Parathyroid adenoma (tissue), 2 donors: ENCODE data around the gene BAZ1B.

ENCODE experiments used
- H2AFZ ChIP-seq: fragments of 300-600 bp; sonication (generic); one replicate; pipeline ENCODE4 v1.7.0; 2017; ENCODE audit warnings: antibody characterized with exemption, mild to moderate bottlenecking
- H3K27ac ChIP-seq: fragments of 300-600 bp; sonication (generic); one replicate; pipeline ENCODE4 v1.7.0; 2017
- H3K27me3 ChIP-seq: fragments of 300-600 bp; sonication (generic); one replicate; pipeline ENCODE4 v1.7.0; 2017; ENCODE audit warnings: low read length; ENCODE audit not compliant: control insufficient read depth, insufficient read depth
- H3K36me3 ChIP-seq: fragments of 300-600 bp; sonication (generic); one replicate; pipeline ENCODE4 v1.7.0; 2017; ENCODE audit warnings: low read length; ENCODE audit not compliant: control insufficient read depth, insufficient read depth
- H3K4me1 ChIP-seq: fragments of 300-600 bp; sonication (generic); one replicate; pipeline ENCODE4 v1.7.0; 2017; ENCODE audit warnings: control low read depth
- H3K4me2 ChIP-seq: fragments of 300-600 bp; sonication (generic); one replicate; pipeline ENCODE4 v1.7.0; 2017; ENCODE audit warnings: low read length
- H3K4me3 ChIP-seq: fragments of 300-600 bp; sonication (generic); one replicate; pipeline ENCODE4 v1.7.0; 2017; ENCODE audit warnings: low read depth, low read length
- H3K79me2 ChIP-seq: fragments of 300-600 bp; sonication (generic); one replicate; pipeline ENCODE4 v1.7.0; 2017; ENCODE audit warnings: control low read depth
- H3K9ac ChIP-seq: fragments of 300-600 bp; sonication (generic); one replicate; pipeline ENCODE4 v1.7.0; 2017; ENCODE audit warnings: mild to moderate bottlenecking
- H3K9me3 ChIP-seq: fragments of 300-600 bp; sonication (generic); one replicate; pipeline ENCODE4 v1.7.0; 2017; ENCODE audit warnings: low read length; ENCODE audit not compliant: control insufficient read depth
- CTCF ChIP-seq: fragments of 300-600 bp; sonication (generic); IDR thresholded peaks from one replicate; pipeline ENCODE4 v1.7.0; 2017; ENCODE audit warnings: antibody characterized with exemption, mild to moderate bottlenecking
- donor health status: primary hyperparathyroidism.

BAZ1B gene

GRCh38 chr7:73461782-73462285 is 60.3 kb downstream of the BAZ1B start:
- H2AFZ ChIP-seq, result no peak overlapping the region
- H3K9me3 ChIP-seq, result no peaks in the 10 kb centered on the region
- H3K79me2 ChIP-seq, result peaks cover 16% of the 10 kb centered on the region
- no peaks in the 10 kb centered on the region for H3K4me1 ChIP-seq
- no peaks in the 10 kb centered on the region for H3K27me3 ChIP-seq
- no peak overlapping the region for H3K9ac ChIP-seq
- no peak overlapping the region for H3K4me3 ChIP-seq
- H3K4me2 ChIP-seq, result no peak overlapping the region
- no peak overlapping the region for H3K27ac ChIP-seq
- no peaks in the 10 kb centered on the region for H3K36me3 ChIP-seq
- TF ChIP-seq CTCF, result no peak

- no peak overlapping the region for H3K9ac ChIP-seq
- H3K4me1 ChIP-seq, result peaks cover 23% of the 10 kb centered on the region
- H3K79me2 ChIP-seq, result peaks cover 19% of the 10 kb centered on the region
- no peak overlapping the region for H3K27ac ChIP-seq
- H3K4me3 ChIP-seq, result no peak overlapping the region
- H3K27me3 ChIP-seq, result no peaks in the 10 kb centered on the region
- no peak overlapping the region for H2AFZ ChIP-seq
- H3K9me3 ChIP-seq, result no peaks in the 10 kb centered on the region
- TF ChIP-seq CTCF, result no peak
- no peak overlapping the region for H3K4me2 ChIP-seq
- no peaks in the 10 kb centered on the region for H3K36me3 ChIP-seq
Observed at GRCh38 chr7:73454424-73454823, 67.7 kb downstream of the BAZ1B start.

- H3K36me3 ChIP-seq, result no peaks in the 10 kb centered on the region
Observed at GRCh38 chr7:73452999-73453635, 69.0 kb downstream of the BAZ1B start.

GRCh38 chr7:73451780-73452398 is 70.2 kb downstream of the BAZ1B start:
- Histone ChIP-seq H3K9me3 (no peaks in the 10 kb centered on the region), H3K4me1 (peaks cover 23% of the 10 kb centered on the region), H3K27me3 (no peaks in the 10 kb centered on the region), H3K79me2 (peaks cover 12% of the 10 kb centered on the region), H2AFZ (no peak overlapping the region), H3K4me2 (no peak overlapping the region), H3K4me3 (no peak overlapping the region), H3K36me3 (no peaks in the 10 kb centered on the region), H3K9ac (no peak overlapping the region), H3K27ac (no peak overlapping the region)
- TF ChIP-seq CTCF, result peak; percentile 99

More at GRCh38 chr7:73452999-73453635, 69.0 kb downstream of the BAZ1B start:
- H2AFZ ChIP-seq, result no peak overlapping the region
- peaks cover 22% of the 10 kb centered on the region for H3K79me2 ChIP-seq
- H3K4me2 ChIP-seq, result peak overlapping the region; percentile 25
- H3K9ac ChIP-seq, result no peak overlapping the region
- H3K27ac ChIP-seq, result peak overlapping the region; percentile 10
- TF ChIP-seq CTCF, result no peak
- no peaks in the 10 kb centered on the region for H3K9me3 ChIP-seq
- no peak overlapping the region for H3K4me3 ChIP-seq
- no peaks in the 10 kb centered on the region for H3K27me3 ChIP-seq
- H3K4me1 ChIP-seq, result peaks cover 23% of the 10 kb centered on the region
